ENCODE measurements around the gene VGLL3. TPM values are rescaled to one million over a fixed set of nuclear protein-coding genes. Genes with fewer than 3 reads are reported as not detected.

VGLL3 gene, protein sequence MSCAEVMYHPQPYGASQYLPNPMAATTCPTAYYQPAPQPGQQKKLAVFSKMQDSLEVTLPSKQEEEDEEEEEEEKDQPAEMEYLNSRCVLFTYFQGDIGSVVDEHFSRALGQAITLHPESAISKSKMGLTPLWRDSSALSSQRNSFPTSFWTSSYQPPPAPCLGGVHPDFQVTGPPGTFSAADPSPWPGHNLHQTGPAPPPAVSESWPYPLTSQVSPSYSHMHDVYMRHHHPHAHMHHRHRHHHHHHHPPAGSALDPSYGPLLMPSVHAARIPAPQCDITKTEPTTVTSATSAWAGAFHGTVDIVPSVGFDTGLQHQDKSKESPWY
- total RNA-seq = 0.17 and 1.2 TPM in 2 replicates

DNA sequence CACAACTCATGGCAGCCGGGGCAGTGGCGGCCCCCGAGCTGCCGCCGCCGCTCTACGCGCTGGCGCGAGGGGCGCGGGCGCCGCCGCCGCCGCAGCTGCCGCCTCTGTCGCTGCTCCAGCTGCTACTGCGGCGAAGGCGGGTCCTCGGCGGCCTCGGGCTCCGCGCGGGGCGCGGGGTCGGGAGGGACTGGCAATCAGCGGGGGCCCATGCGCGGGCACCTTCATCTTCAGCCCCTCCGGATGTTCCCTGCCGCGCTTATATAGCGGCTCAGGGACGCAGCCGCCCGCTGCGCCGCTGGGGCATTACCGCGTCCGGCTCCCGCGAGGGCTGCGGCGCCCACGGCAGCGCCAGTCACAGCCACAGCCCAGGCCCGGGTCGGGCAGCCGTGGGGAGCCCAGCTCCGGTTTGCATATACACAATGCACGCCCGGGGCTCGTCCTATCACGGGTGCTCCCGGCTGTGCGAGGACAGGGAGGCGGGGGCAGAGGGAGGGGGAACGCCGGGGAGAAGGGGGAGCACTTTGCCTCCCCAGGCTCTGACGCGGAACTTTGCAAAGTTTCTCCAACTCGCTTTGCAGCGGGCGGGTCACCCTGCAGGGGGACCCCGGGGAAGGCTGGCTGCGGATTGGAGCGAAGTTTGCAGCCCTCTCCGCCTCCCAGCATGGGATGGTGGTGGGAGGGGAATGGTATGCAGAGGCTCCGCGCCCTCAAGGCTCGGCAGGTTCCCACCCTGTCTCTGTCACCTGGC lies at the start of gene VGLL3:
Gene VGLL3, minus strand, starts transcription at position 416 of the 748 bp plus-strand sequence. Its CDS starts 406 bp downstream, at position 10.

Other genes starting within 250 kb of the VGLL3 start
- gene CHMP2B, start 236.2 kb upstream of the VGLL3 start, total RNA-seq = 14.6 and 17.4 TPM in 2 replicates